WTC11 (cell line): ENCODE measurements around the gene KLHL10. TPM values are rescaled to one million over a fixed set of nuclear protein-coding genes. Genes with fewer than 3 reads are reported as not detected.

Experiments used
- ATAC-seq: fragments of 200-7000 bp; cut with Tn5 transposase; 2 replicates; pipeline ENCODE4 v1.10.0; 2021; ENCODE audit warnings: mild to moderate bottlenecking, moderate library complexity
- CTCF ChIA-PET: fragments of 300-600 bp; sonication (Branson Sonifier 250); formaldehyde crosslinking; loops from one replicate; lab custom pipeline; 2021; ENCODE audit warnings: antibody characterized with exemption; lab: Charles Lee
- POLR2A ChIA-PET: fragments of 350-600 bp; sonication (Branson Sonifier 250); formaldehyde crosslinking; loops from one replicate; lab custom pipeline; 2021; ENCODE audit warnings: antibody characterized with exemption; lab: Charles Lee
- DNase-seq: peaks from one replicate; pipeline ENCODE4 v3.0.0; 2021; ENCODE audit warnings: low spot score
- H3K27ac Mint-ChIP-seq: 2 replicates; pipeline ENCODE4 v1.8.0; 2021; ENCODE audit warnings: mixed read lengths
- H3K27me3 Mint-ChIP-seq: 2 replicates; pipeline ENCODE4 v1.8.0; 2021; ENCODE audit warnings: low read depth, mild to moderate bottlenecking, moderate library complexity, mixed read lengths
- H3K36me3 Mint-ChIP-seq: 2 replicates; pipeline ENCODE4 v1.8.0; 2021; ENCODE audit warnings: mixed read lengths
- H3K4me1 Mint-ChIP-seq: 2 replicates; pipeline ENCODE4 v1.8.0; 2022; ENCODE audit warnings: mixed read lengths
- H3K4me3 Mint-ChIP-seq: 2 replicates; pipeline ENCODE4 v1.8.0; 2021; ENCODE audit warnings: mild to moderate bottlenecking, moderate library complexity, mixed read lengths
- H3K9me3 Mint-ChIP-seq: 2 replicates; pipeline ENCODE4 v1.8.0; 2021; ENCODE audit warnings: mixed read lengths
- CREM ChIP-seq: sonication (generic); formaldehyde crosslinking; IDR thresholded peaks from 2 replicates; pipeline ENCODE4 v1.8.1; 2022; ENCODE audit warnings: mild to moderate bottlenecking, missing genetic modification reagents, moderate library complexity
- FOXK1 ChIP-seq: sonication (generic); formaldehyde crosslinking; IDR thresholded peaks from 2 replicates; pipeline ENCODE4 v1.8.0; 2022; ENCODE audit warnings: mild to moderate bottlenecking, moderate library complexity, missing genetic modification reagents
- GTF2I ChIP-seq: fragments of 250-450 bp; sonication (Bioruptor Pico); conservative IDR thresholded peaks from 2 replicates; pipeline ENCODE4 v1.4.0; 2021; ENCODE audit warnings: mild to moderate bottlenecking
- IRF2 ChIP-seq: sonication (generic); formaldehyde crosslinking; IDR thresholded peaks from 2 replicates; pipeline ENCODE4 v1.8.0; 2022; ENCODE audit warnings: low read depth, missing genetic modification reagents, borderline replicate concordance
- KAT7 ChIP-seq: sonication (generic); formaldehyde crosslinking; IDR thresholded peaks from 2 replicates; pipeline ENCODE4 v1.8.1; 2023; ENCODE audit warnings: missing genetic modification reagents, mild to moderate bottlenecking, borderline replicate concordance
- NR1H2 ChIP-seq: sonication (generic); formaldehyde crosslinking; IDR thresholded peaks from 2 replicates; pipeline ENCODE4 v1.9.0; 2021; ENCODE audit warnings: mild to moderate bottlenecking, moderate library complexity, missing genetic modification reagents
- NR2C2 ChIP-seq: sonication (generic); formaldehyde crosslinking; IDR thresholded peaks from 2 replicates; pipeline ENCODE4 v1.8.0; 2022; ENCODE audit warnings: mild to moderate bottlenecking, missing genetic modification reagents
- NR3C1 ChIP-seq: sonication (generic); formaldehyde crosslinking; conservative IDR thresholded peaks from 2 replicates; pipeline ENCODE4 v1.8.1; 2023; ENCODE audit warnings: low read depth, mild to moderate bottlenecking, missing genetic modification reagents
- OVOL2 ChIP-seq: fragments of 250-450 bp; sonication (Bioruptor Pico); IDR thresholded peaks from 2 replicates; pipeline ENCODE4 v1.9.0; 2021; ENCODE audit warnings: mild to moderate bottlenecking, borderline replicate concordance
- SOX15 ChIP-seq: fragments of 250-450 bp; sonication (Bioruptor Pico); IDR thresholded peaks from 2 replicates; pipeline ENCODE4 v1.9.0; 2021; ENCODE audit warnings: mild to moderate bottlenecking
- TP53 ChIP-seq: sonication (generic); formaldehyde crosslinking; IDR thresholded peaks from 2 replicates; pipeline ENCODE4 v1.8.1; 2023; ENCODE audit warnings: mild to moderate bottlenecking, missing genetic modification reagents
- ZNF121 ChIP-seq: sonication (generic); formaldehyde crosslinking; IDR thresholded peaks from 2 replicates; pipeline ENCODE4 v1.8.0; 2023; ENCODE audit warnings: missing genetic modification reagents
- ZNF396 ChIP-seq: fragments of 250-450 bp; sonication (Bioruptor Pico); IDR thresholded peaks from 2 replicates; pipeline ENCODE4 v1.8.0; 2021; ENCODE audit warnings: mild to moderate bottlenecking, moderate library complexity, borderline replicate concordance
- ZNF416 ChIP-seq: fragments of 250-450 bp; sonication (Bioruptor Pico); IDR thresholded peaks from 2 replicates; pipeline ENCODE4 v1.9.0; 2021; ENCODE audit warnings: mild to moderate bottlenecking, inconsistent platforms
- total RNA-seq: library from RNA; stranded (reverse); gene quantifications from 3 replicates; pipeline ENCODE4 v1.2.3, GENCODE V29; 2021
- TF ChIP-seq, protein P1 (sequence below): fragments of 200-600 bp; IDR thresholded peaks from 2 replicates; pipeline ENCODE4 v1.8.0; 2022; ENCODE audit warnings: antibody characterized with exemption
- TF ChIP-seq, protein P2 (sequence below): fragments of 250-450 bp; sonication (Bioruptor Pico); conservative IDR thresholded peaks from 2 replicates; pipeline ENCODE4 v1.9.0; 2021; ENCODE audit warnings: mild to moderate bottlenecking
- TF ChIP-seq, protein P3 (sequence below): sonication (generic); formaldehyde crosslinking; IDR thresholded peaks from 2 replicates; pipeline ENCODE4 v1.8.0; 2023; ENCODE audit warnings: missing genetic modification reagents
- TF ChIP-seq, protein P4 (sequence below): sonication (generic); formaldehyde crosslinking; IDR thresholded peaks from 2 replicates; pipeline ENCODE4 v1.8.1; 2022; ENCODE audit warnings: low read depth, missing genetic modification reagents, borderline replicate concordance
- TF ChIP-seq, protein P5 (sequence below): sonication (generic); formaldehyde crosslinking; IDR thresholded peaks from 2 replicates; pipeline ENCODE4 v1.8.0; 2022; ENCODE audit warnings: mild to moderate bottlenecking, missing genetic modification reagents
- TF ChIP-seq, protein P6 (sequence below): sonication (generic); formaldehyde crosslinking; IDR thresholded peaks from 2 replicates; pipeline ENCODE4 v1.8.0; 2023; ENCODE audit warnings: mild to moderate bottlenecking, missing genetic modification reagents
- TF ChIP-seq, protein P7 (sequence below): sonication (generic); formaldehyde crosslinking; IDR thresholded peaks from 2 replicates; pipeline ENCODE4 v1.8.1; 2022; ENCODE audit warnings: missing genetic modification reagents, borderline replicate concordance

KLHL10 gene
- total RNA-seq, 1 experiment from 2014 or later, result 0.35 TPM

DNA sequence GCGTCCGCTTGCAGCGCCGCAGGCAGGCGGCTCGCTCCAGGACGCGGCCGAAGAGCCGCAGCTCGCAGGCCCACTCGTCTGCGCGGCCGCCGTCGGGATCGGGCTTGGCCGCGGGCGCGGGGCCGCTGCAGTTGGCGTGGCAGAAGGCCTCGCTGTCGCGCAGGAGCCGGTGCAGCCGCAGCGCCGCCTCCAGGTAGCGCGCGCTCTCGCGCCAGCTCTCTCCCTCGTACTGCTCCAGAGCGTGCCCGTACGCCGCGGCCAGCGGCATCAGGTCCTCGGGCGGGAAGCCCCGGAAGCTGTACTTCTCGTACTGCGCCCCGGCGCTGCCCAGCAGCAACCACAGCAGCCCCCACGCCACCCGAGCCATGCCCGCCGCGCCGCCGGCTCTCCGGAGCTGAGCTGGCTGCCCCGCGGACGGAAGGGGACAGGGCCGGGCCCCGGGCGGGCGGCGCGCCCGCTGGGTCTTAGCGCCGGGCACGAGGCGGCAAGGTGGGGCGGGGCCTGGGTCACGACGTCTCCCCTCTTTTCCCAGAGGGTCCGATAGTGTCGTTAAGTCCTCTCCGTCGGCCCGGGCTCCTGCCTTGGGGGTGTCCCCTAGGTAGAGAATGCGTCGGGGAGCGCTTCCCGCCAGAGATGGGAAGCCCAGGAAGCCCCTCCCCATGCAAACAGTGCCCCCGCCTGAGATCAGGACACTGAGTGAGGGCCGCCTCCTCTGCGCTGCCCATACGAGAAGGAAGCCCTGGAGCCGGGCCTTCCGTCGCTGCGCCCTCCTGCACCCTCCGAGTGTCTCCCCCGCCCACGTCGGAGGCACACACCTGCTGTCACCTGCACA lies 25.9 kb upstream of the KLHL10 start, which contains the start of gene P3H4:
Gene P3H4, minus strand, starts transcription at position 401 of the 832 bp plus-strand sequence. Its CDS starts 34 bp downstream, at position 367.
- Mint-ChIP-seq H3K9me3 (no peaks in the 10 kb centered on the region), H3K4me1 (peaks cover 24% of the 10 kb centered on the region), H3K36me3 (peaks cover 12% of the 10 kb centered on the region), H3K27me3 (peaks cover 7% of the 10 kb centered on the region), H3K27ac (peak within 1 kb of the TSS; percentile 95), H3K4me3 (peak within 1 kb of the TSS; percentile 98)
- ATAC-seq (peak; percentile 44), DNase-seq (peak; percentile 78)
- ChIA-PET CTCF (interaction anchor here (0.6 to 4.6 kb wide), 36 partner anchors 7 to 261 kb away, joined by 3 to 91 read pairs (median 4); partner anchors contain the start of genes ACLY, JUP and KLHL11), POLR2A (interaction anchor here (0.5 to 4.3 kb wide), 13 partner anchors 8 to 1523 kb away, joined by 3 to 62 read pairs (median 4); partner anchors contain the start of genes DNAJC7, EIF1, HAP1 and JUP)
- TF ChIP-seq, protein P1, sequence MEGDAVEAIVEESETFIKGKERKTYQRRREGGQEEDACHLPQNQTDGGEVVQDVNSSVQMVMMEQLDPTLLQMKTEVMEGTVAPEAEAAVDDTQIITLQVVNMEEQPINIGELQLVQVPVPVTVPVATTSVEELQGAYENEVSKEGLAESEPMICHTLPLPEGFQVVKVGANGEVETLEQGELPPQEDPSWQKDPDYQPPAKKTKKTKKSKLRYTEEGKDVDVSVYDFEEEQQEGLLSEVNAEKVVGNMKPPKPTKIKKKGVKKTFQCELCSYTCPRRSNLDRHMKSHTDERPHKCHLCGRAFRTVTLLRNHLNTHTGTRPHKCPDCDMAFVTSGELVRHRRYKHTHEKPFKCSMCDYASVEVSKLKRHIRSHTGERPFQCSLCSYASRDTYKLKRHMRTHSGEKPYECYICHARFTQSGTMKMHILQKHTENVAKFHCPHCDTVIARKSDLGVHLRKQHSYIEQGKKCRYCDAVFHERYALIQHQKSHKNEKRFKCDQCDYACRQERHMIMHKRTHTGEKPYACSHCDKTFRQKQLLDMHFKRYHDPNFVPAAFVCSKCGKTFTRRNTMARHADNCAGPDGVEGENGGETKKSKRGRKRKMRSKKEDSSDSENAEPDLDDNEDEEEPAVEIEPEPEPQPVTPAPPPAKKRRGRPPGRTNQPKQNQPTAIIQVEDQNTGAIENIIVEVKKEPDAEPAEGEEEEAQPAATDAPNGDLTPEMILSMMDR, result peak; percentile 40; the same call in 1 of the 2 replicates
- TF ChIP-seq ZNF416 (0 out of 2 replicates have a peak, but pooled peaks have one; percentile 28), CREM (CRISPR knock-in tag) (peak; percentile 67; the same call in 1 of the 2 replicates), FOXK1 (CRISPR knock-in tag) (peak; percentile 48; the same call in 1 of the 2 replicates), KAT7 (CRISPR knock-in tag) (0 out of 2 replicates have a peak, but pooled peaks have one; percentile 26), NR1H2 (CRISPR knock-in tag) (no peak), GTF2I (CRISPR knock-in tag) (no peak), ZNF396 (CRISPR knock-in tag) (no peak), SOX15 (CRISPR knock-in tag) (no peak), NR3C1 (CRISPR knock-in tag) (0 out of 2 replicates have a peak, but pooled peaks have one; percentile 66), NR2C2 (0 out of 2 replicates have a peak, but pooled peaks have one; percentile 15), ZNF121 (CRISPR knock-in tag) (no peak), IRF2 (CRISPR knock-in tag) (0 out of 2 replicates have a peak, but pooled peaks have one; percentile 14), TP53 (CRISPR knock-in tag) (0 out of 2 replicates have a peak, but pooled peaks have one; percentile 56), OVOL2 (CRISPR knock-in tag) (no peak)
- TF ChIP-seq, protein P2, sequence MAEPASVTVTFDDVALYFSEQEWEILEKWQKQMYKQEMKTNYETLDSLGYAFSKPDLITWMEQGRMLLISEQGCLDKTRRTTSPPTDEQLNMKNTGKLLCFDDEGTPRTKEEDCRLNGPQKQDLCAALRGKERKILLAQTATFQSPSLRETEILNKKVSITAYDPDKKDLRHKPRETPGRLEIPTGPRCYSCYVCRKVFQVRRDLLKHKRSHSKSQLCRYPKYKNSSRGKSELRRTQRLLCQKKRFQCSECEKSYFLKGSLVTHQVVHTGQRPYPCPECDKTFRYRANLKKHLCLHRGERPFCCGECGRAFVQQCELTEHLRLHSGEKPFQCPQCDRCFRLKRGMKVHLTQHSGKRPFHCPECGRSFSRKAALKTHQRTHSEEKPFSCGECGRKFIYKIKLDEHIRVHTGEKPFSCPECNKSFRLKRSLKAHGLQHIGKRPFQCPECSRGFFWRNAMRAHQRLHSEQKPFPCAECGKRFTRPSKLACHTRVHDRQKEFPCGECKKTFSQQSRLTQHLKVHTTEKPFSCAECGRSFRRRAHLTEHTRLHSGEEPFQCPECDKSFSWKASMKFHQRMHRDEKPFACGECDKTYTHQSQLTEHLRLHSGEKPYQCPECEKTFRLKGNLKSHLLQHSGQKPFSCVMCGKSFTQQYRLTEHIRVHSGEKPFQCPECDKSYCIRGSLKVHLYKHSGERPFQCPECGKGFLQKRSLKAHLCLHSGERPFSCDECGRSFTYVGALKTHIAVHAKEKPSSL (CRISPR knock-in tag), result no peak
- TF ChIP-seq, protein P3, sequence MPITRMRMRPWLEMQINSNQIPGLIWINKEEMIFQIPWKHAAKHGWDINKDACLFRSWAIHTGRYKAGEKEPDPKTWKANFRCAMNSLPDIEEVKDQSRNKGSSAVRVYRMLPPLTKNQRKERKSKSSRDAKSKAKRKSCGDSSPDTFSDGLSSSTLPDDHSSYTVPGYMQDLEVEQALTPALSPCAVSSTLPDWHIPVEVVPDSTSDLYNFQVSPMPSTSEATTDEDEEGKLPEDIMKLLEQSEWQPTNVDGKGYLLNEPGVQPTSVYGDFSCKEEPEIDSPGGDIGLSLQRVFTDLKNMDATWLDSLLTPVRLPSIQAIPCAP (CRISPR knock-in tag), result no peak; the same call in none of the 2 replicates
- TF ChIP-seq, protein P4, sequence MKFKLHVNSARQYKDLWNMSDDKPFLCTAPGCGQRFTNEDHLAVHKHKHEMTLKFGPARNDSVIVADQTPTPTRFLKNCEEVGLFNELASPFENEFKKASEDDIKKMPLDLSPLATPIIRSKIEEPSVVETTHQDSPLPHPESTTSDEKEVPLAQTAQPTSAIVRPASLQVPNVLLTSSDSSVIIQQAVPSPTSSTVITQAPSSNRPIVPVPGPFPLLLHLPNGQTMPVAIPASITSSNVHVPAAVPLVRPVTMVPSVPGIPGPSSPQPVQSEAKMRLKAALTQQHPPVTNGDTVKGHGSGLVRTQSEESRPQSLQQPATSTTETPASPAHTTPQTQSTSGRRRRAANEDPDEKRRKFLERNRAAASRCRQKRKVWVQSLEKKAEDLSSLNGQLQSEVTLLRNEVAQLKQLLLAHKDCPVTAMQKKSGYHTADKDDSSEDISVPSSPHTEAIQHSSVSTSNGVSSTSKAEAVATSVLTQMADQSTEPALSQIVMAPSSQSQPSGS (CRISPR knock-in tag), result no peak
- TF ChIP-seq, protein P5, sequence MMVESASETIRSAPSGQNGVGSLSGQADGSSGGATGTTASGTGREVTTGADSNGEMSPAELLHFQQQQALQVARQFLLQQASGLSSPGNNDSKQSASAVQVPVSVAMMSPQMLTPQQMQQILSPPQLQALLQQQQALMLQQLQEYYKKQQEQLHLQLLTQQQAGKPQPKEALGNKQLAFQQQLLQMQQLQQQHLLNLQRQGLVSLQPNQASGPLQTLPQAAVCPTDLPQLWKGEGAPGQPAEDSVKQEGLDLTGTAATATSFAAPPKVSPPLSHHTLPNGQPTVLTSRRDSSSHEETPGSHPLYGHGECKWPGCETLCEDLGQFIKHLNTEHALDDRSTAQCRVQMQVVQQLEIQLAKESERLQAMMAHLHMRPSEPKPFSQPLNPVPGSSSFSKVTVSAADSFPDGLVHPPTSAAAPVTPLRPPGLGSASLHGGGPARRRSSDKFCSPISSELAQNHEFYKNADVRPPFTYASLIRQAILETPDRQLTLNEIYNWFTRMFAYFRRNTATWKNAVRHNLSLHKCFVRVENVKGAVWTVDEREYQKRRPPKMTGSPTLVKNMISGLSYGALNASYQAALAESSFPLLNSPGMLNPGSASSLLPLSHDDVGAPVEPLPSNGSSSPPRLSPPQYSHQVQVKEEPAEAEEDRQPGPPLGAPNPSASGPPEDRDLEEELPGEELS, result no peak
- TF ChIP-seq, protein P6, sequence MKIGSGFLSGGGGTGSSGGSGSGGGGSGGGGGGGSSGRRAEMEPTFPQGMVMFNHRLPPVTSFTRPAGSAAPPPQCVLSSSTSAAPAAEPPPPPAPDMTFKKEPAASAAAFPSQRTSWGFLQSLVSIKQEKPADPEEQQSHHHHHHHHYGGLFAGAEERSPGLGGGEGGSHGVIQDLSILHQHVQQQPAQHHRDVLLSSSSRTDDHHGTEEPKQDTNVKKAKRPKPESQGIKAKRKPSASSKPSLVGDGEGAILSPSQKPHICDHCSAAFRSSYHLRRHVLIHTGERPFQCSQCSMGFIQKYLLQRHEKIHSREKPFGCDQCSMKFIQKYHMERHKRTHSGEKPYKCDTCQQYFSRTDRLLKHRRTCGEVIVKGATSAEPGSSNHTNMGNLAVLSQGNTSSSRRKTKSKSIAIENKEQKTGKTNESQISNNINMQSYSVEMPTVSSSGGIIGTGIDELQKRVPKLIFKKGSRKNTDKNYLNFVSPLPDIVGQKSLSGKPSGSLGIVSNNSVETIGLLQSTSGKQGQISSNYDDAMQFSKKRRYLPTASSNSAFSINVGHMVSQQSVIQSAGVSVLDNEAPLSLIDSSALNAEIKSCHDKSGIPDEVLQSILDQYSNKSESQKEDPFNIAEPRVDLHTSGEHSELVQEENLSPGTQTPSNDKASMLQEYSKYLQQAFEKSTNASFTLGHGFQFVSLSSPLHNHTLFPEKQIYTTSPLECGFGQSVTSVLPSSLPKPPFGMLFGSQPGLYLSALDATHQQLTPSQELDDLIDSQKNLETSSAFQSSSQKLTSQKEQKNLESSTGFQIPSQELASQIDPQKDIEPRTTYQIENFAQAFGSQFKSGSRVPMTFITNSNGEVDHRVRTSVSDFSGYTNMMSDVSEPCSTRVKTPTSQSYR (CRISPR knock-in tag), result no peak
- TF ChIP-seq, protein P7, sequence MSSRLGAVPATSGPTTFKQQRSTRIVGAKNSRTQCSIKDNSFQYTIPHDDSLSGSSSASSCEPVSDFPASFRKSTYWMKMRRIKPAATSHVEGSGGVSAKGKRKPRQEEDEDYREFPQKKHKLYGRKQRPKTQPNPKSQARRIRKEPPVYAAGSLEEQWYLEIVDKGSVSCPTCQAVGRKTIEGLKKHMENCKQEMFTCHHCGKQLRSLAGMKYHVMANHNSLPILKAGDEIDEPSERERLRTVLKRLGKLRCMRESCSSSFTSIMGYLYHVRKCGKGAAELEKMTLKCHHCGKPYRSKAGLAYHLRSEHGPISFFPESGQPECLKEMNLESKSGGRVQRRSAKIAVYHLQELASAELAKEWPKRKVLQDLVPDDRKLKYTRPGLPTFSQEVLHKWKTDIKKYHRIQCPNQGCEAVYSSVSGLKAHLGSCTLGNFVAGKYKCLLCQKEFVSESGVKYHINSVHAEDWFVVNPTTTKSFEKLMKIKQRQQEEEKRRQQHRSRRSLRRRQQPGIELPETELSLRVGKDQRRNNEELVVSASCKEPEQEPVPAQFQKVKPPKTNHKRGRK (CRISPR knock-in tag), result no peak
